Astrocyte (in vitro differentiated cells and primary cell): Measurements from ENCODE around the gene JAK3.

ENCODE experiments used
- CTCF ChIP-seq: IDR thresholded peaks from 2 replicates; pipeline ENCODE4 v1.5.1; 2011; ENCODE audit warnings: low read depth, mild to moderate bottlenecking, inconsistent platforms, low read length, moderate library complexity; ENCODE audit not compliant: insufficient read depth
- EZH2 ChIP-seq: IDR thresholded peaks from 2 replicates; pipeline ENCODE4 v1.6.1; 2012; ENCODE audit warnings: mild to moderate bottlenecking, low read length, inconsistent platforms; ENCODE audit not compliant: insufficient read depth

- no peak for TF ChIP-seq EZH2
- TF ChIP-seq CTCF: no peak
Observed at GRCh38 chr19:17788632-17789031, 59.1 kb downstream of the JAK3 start.
